GM12873 (cell line): ENCODE measurements around the gene SGMS1.

Experiments
- CTCF ChIP-seq: IDR thresholded peaks from 2 replicates; pipeline ENCODE4 v1.5.1; 2012; ENCODE audit warnings: low read depth, mild to moderate bottlenecking, moderate library complexity, low read length, control low read depth; ENCODE audit not compliant: insufficient read depth; ENCODE audit errors: missing control alignments

Gene SGMS1

DNA sequence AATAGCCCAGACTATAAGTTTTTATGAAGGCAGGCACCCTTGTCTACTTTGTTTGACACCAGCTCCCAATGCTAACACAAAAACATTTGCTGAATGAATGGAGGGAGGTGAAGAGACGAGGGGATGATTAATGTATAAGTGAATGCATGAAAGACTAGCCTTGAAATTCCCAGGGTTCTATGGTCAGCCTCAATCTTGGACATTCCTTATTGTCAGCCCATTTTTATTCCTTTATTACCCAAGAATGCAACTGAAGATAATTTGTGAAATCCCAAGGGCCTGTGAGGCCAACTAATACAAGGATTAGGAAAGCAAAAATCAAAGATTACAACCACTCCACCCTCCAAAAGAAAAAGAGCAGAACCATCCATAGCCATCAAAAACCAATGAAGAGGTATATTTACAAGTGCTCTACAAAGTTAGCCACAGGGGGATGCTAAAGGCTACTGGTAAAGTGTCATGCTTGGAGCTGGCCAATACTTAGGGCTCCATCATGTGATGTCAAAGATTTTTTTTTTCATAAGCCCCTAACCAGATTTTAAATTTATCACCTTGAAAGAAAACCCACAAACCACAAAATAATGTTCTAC is 332.4 kb downstream of the SGMS1 start:
- TF ChIP-seq CTCF, result peak; percentile 53

GRCh38 chr10:50289196-50289595 is 334.6 kb downstream of the SGMS1 start:
- no peak for TF ChIP-seq CTCF

DNA sequence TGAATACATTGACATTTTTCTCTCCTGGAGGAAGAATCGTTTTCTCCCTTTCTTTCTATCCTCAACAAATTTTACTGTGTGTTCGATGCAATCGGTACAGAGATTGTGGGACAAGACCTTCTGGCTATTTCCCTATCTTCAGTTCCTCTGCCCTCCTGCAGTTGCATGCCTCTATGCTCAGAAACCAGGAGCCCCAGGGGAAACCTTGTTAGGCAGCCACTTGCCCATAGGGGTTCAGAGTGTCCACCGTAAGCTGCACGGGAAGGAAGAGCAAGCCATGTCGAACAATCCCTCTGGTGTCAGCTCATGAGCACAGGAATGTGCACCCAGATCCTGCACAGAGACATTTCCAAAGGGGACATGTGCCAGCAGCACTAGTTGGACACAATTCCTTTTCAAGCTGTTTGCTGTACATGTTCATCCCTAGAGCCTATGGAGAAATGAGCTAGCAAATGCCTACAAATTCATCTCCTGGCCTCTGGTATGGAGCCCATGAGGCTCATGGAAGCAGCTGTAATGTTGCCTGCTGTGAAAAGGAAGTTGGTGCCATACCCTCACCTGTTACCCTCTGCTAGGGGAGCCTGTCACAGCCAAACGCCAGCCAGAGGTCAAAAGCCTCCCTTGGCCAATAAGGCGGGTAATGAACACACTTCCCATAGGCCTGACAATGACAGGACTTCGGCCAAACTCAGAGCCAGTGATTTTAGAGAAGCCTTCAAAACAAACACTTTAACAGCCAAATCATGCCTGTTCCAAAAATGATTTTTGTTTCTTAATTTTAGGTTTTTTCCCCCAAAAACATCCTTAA is 336.6 kb downstream of the SGMS1 start:
- TF ChIP-seq CTCF, result no peak

DNA sequence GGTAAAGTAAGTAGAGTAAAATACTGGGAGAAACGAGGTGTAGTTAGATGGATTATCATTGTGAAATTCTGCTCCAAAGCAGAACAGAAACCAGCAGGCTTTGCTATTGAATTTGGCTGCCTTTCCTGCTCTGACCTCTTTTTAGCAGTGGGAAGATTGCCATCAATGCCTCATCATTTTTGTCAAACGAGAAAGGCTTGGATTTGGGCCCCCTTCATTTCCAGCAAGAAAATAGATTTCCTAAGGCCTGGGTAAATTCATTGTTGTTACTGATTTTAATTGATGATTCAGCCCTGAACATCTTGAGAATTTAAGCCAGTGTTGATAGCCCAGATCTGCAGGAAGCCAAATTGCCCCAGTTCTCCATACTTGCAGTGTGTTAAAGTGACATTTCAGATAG is 337.2 kb downstream of the SGMS1 start:
- no peak for TF ChIP-seq CTCF

DNA sequence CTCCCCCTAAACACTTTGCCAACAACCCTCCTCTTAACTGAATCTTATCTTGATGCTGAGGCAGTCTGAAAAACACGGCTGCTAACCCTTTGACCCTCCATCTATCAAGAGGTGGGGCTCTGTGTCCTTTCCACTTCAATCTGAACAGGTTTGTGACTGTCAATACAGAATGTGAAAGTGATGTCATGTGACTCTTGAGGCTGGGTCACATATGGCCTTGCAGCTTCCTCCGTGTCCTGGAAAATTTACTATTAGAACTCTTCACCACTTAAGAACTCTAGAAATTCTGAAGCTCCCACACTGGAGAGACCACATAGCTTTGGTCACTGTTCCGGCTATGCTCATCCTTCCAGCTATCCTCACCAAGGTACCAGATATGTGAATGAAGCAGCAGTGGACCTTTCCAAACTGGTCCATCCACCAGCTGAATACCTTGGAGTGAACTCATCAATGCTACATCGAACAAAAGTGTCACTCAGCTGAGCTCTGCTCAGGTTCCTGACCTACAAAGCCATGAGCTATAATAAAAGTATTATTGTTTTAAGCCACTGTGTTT is 341.7 kb downstream of the SGMS1 start:
- no peak for TF ChIP-seq CTCF

- TF ChIP-seq CTCF, result no peak
Observed at GRCh38 chr10:50281210-50281966, 342.4 kb downstream of the SGMS1 start.

GRCh38 chr10:50280049-50280841 is 343.5 kb downstream of the SGMS1 start:
- TF ChIP-seq CTCF, result no peak
